A673 (cell line): ENCODE measurements around the gene LPP.

Experiments
- CTCF ChIP-seq: fragments of 300-800, 200-600 bp; sonication (generic); conservative IDR thresholded peaks from 2 replicates; pipeline ENCODE4 v1.5.1; 2017; ENCODE audit warnings: low read depth, mild to moderate bottlenecking, antibody characterized with exemption, low read length, moderate library complexity, mixed read lengths
- EZH2 ChIP-seq: fragments of 200-600 bp; sonication (generic); IDR thresholded peaks from 2 replicates; pipeline ENCODE4 v1.6.1; 2017; ENCODE audit warnings: borderline replicate concordance, low read depth, mild to moderate bottlenecking, mixed read lengths, antibody characterized with exemption, low read length; ENCODE audit not compliant: poor library complexity, severe bottlenecking

GRCh38 chr3:188156056-188156455, 2.1 kb downstream of the LPP start:
- no peak for TF ChIP-seq CTCF
- no peak for TF ChIP-seq EZH2
